Stomach (tissue), 4 donors: Measurements from ENCODE around the gene KRT81.

ENCODE experiments used
- CTCF ChIP-seq, 7 experiments: fragments of 450-650 bp in 4 of 7; fragments of 200-600 bp in 3 of 7; sonication (generic) in 3 of 7; IDR thresholded peaks; one replicate each; pipeline ENCODE4 v1.5.1; 2016 to 2019; ENCODE audit warnings: antibody characterized with exemption in 7 of 7, control low read depth in 2 of 7, mild to moderate bottlenecking in 1 of 7
- EP300 ChIP-seq: sonication (generic); formaldehyde crosslinking; IDR thresholded peaks from one replicate; pipeline ENCODE4 v1.6.1; 2017; ENCODE audit warnings: antibody characterized with exemption
- POLR2A ChIP-seq, 4 donors: fragments of 450-650 bp; IDR thresholded peaks; one replicate each; pipeline ENCODE4 v1.6.1; 2016; ENCODE audit warnings: antibody characterized with exemption in 4 of 4, control low read depth in 2 of 4, mild to moderate bottlenecking in 1 of 4, moderate library complexity in 1 of 4
- POLR2AphosphoS5 ChIP-seq, 3 donors: sonication (generic); formaldehyde crosslinking; IDR thresholded peaks; one replicate each; pipeline ENCODE4 v1.6.1; 2016; ENCODE audit warnings: antibody characterized with exemption in 3 of 3

- no peak for TF ChIP-seq POLR2A (IDR thresholded peaks at IDR 0.05)
- TF ChIP-seq CTCF (IDR thresholded peaks at IDR 0.05) = no peak
- TF ChIP-seq EP300 = peak; percentile 91
- TF ChIP-seq POLR2AphosphoS5 (IDR thresholded peaks at IDR 0.05) = peak in 2 of 3 donors; percentile 64 to 77
These were observed 11.0 kb downstream of the KRT81 start for GRCh38 chr12:52280319-52280795.
